K562 (cell line): ENCODE results near the gene DNAJB2. TPM values are rescaled to one million over a fixed set of nuclear protein-coding genes. Genes with fewer than 3 reads are reported as not detected.
A peak's percentile ranks its signal among the peaks of the same experiment; 100 is the strongest.

Experiments
- CBFA2T3 ChIP-seq: fragments of 450-650 bp; IDR thresholded peaks from 2 replicates; pipeline ENCODE4 v1.6.1; 2017
- CCNT2 ChIP-seq: IDR thresholded peaks from 2 replicates; pipeline ENCODE4 v1.6.1; 2011; ENCODE audit warnings: borderline replicate concordance, low read depth, mild to moderate bottlenecking, moderate library complexity, mixed read lengths, low read length; ENCODE audit not compliant: insufficient read length; ENCODE audit errors: extremely low read depth
- DPF2 ChIP-seq: fragments of 450-650 bp; IDR thresholded peaks from 2 replicates; pipeline ENCODE4 v1.6.1; 2016
- ETV5 ChIP-seq: sonication (generic); formaldehyde crosslinking; IDR thresholded peaks from 2 replicates; pipeline ENCODE4 v1.4.0; 2020; ENCODE audit warnings: low read depth, mild to moderate bottlenecking, missing genetic modification reagents
- FUS ChIP-seq: fragments of 200-400 bp; formaldehyde crosslinking; optimal IDR thresholded peaks from 2 replicates; pipeline ENCODE3; 2017; ENCODE audit warnings: low read depth, low read length
- GATAD2A ChIP-seq: fragments of 450-650 bp; IDR thresholded peaks from 2 replicates; pipeline ENCODE4 v1.6.1; 2017
- HIVEP1 ChIP-seq: fragments of 250-450 bp; sonication (Bioruptor Pico); IDR thresholded peaks from 2 replicates; pipeline ENCODE4 v1.4.0; 2020; ENCODE audit warnings: mild to moderate bottlenecking
- HMGN3 ChIP-seq: IDR thresholded peaks from 2 replicates; pipeline ENCODE4 v1.6.1; 2011; ENCODE audit warnings: borderline replicate concordance, low read depth, mild to moderate bottlenecking, mixed read lengths, low read length; ENCODE audit not compliant: insufficient read length; ENCODE audit errors: extremely low read depth
- POLR2AphosphoS5 ChIP-seq: IDR thresholded peaks from 2 replicates; pipeline ENCODE4 v1.6.1; 2011; ENCODE audit warnings: mild to moderate bottlenecking, low read depth, low read length, moderate library complexity; ENCODE audit not compliant: control insufficient read depth, insufficient read depth
- POLR2B ChIP-seq: fragments of 450-650 bp; IDR thresholded peaks from 2 replicates; pipeline ENCODE4 v1.6.1; 2018; ENCODE audit warnings: low read depth; ENCODE audit not compliant: partially characterized antibody
- RBFOX2 ChIP-seq: fragments of 200-400 bp; formaldehyde crosslinking; IDR thresholded peaks from 2 replicates; pipeline ENCODE4 v1.6.1; 2017; ENCODE audit warnings: low read depth, mild to moderate bottlenecking, low read length, moderate library complexity
- SRSF7 ChIP-seq: fragments of 200-400 bp; formaldehyde crosslinking; optimal IDR thresholded peaks from 2 replicates; pipeline ENCODE3; 2017; ENCODE audit warnings: mild to moderate bottlenecking, low read depth, low read length
- YY1 ChIP-seq, 3 experiments: IDR thresholded peaks; 2 replicates each; pipeline ENCODE4 v1.6.1; 2011; ENCODE audit warnings: low read length in 2 of 3, mild to moderate bottlenecking in 2 of 3, moderate library complexity in 2 of 3, borderline replicate concordance in 1 of 3, control low read depth in 1 of 3, low read depth in 1 of 3; ENCODE audit not compliant: insufficient read depth in 3 of 3, insufficient replicate concordance in 2 of 3, control insufficient read depth in 1 of 3, insufficient read length in 1 of 3; ENCODE audit errors: extremely low read depth in 1 of 3
- ZFP36 ChIP-seq: fragments of 150-350 bp; IDR thresholded peaks from 2 replicates; pipeline ENCODE4 v1.6.1; 2018; ENCODE audit warnings: low read length, low read depth; ENCODE audit not compliant: partially characterized antibody
- ZNF175 ChIP-seq: fragments of 200-800 bp; sonication (Bioruptor generic); IDR thresholded peaks from 2 replicates; pipeline ENCODE4 v1.6.1; 2016; ENCODE audit warnings: low read depth, mild to moderate bottlenecking, missing genetic modification characterization, missing compliant biosample characterization
- ZNF639 ChIP-seq, 2 experiments: fragments of 200-800 bp in 1 of 2; sonication (Bioruptor generic) in 1 of 2; sonication (generic) in 1 of 2; formaldehyde crosslinking in 1 of 2; IDR thresholded peaks in 1 of 2; conservative IDR thresholded peaks in 1 of 2; 2 replicates each; pipeline versions ENCODE4 v1.5.0 to v1.6.1; 2016 to 2020; ENCODE audit warnings: missing compliant biosample characterization in 1 of 2, missing genetic modification characterization in 1 of 2, missing genetic modification reagents in 1 of 2
- polyA plus RNA-seq, 8 experiments: library from polyadenylated mRNA; depleted of rRNA in 4 of 8; stranded (reverse) in 5 of 8; unstranded in 3 of 8; fragments of >200 nt; fragmentation: Nextera tagmentation in 2 of 8; fragmentation: Illumina TruSeq in 1 of 8; extraction: Ambion mirVana in 2 of 8; extraction: Trizol in 1 of 8; gene quantifications; 2 replicates each; pipeline versions ENCODE4 v1.2.1 to v1.2.3, GENCODE V29; 2011 to 2014; ENCODE audit warnings: inconsistent platforms in 1 of 8, missing spikeins in 1 of 8
- total RNA-seq, 7 experiments: library from RNA; depleted of rRNA in 6 of 7; stranded (reverse); fragments of >200 nt in 6 of 7; fragmentation: Illumina TruSeq in 2 of 7; extraction: Trizol in 2 of 7; gene quantifications; 2 replicates each; pipeline versions ENCODE4 v1.2.1 to v1.2.3, GENCODE V29; 2011 to 2021; ENCODE audit warnings: low replicate concordance in 1 of 7
- TF ChIP-seq, protein P1 (sequence below): fragments of 250-450 bp; sonication (Bioruptor Pico); IDR thresholded peaks from 2 replicates; pipeline ENCODE4 v1.5.0; 2021; ENCODE audit warnings: mild to moderate bottlenecking, moderate library complexity
- TF ChIP-seq, protein P2 (sequence below): sonication (generic); formaldehyde crosslinking; IDR thresholded peaks from 2 replicates; pipeline ENCODE4 v1.8.1; 2023; ENCODE audit warnings: mild to moderate bottlenecking, missing genetic modification reagents

DNAJB2 gene
- total and polyA plus RNA-seq, 9 of the 15 experiments (the other 6 are each of a cell fraction or from before 2014, with no cell fraction given): 0.08 to 3.0 (median 2.2) TPM; not detected in 1

DNA sequence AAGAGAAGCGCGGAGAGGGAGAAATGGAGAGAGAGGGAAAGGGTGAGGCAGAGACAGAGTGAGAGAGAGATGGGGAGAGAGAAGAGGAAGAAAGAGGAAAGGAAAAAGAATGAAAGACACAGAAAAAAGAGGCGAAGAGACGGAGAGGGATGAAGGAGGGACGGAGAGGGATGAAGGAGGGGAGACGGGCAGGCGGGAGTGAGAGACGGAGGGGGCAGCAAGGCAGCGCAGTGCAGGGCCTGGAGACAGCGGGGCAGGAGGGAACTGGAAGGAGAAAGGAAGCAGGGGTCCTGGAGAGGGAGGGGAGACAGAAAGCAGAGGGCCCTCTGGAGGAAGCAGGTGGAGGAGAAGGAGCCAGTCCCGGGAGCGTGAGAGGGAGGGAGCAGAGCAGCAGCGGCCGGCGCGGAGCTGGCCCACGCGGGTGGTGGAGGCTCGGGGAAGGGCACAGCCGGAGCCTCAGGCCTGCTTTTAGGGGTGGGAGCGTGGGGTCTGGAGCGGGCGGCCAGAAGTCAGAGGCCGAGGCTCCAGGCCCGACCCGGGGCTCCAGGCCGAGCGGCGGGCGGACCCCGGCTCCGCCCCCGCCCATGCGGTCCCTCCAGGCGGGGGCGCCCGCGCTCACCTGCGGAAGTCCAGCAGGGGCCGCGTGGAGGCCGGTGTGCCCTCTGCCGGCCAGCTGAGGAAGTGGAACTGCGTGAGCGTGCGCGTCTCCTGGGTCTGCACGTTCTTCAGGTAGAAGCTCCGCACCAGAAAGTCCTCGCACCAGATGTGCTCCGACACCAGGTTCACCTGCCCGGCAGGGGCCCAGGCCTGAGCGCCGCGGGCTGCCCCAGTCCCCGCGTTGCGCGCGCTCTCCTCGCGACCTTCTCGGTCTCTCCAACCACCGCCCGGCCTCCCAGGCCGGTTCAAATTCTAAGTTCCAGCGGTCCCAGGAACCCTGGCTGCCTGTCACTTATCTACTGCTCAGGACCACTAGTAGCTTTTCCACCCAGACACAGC, 15.5 kb downstream of the DNAJB2 start (continued):
- TF ChIP-seq FUS: peak; percentile 63
- 0 out of 4 replicates have a peak, but pooled peaks of 1 of the 2 experiments have one; percentile 26 for TF ChIP-seq ZNF639 (CRISPR knock-in tag; conservative IDR thresholded peaks at IDR 0.05 in 1 of 2, IDR thresholded peaks at IDR 0.05 in 1 of 2)
- peak; percentile 43 for TF ChIP-seq HMGN3
- 0 out of 2 replicates have a peak, but pooled peaks have one; percentile 28 for TF ChIP-seq POLR2AphosphoS5
- peak; percentile 84 for TF ChIP-seq RBFOX2
- peak; percentile 69; the same call in 1 of the 2 replicates for TF ChIP-seq ETV5 (CRISPR knock-in tag)
- no peak for TF ChIP-seq SRSF7
- peak; percentile 11 for TF ChIP-seq CBFA2T3
- peak; percentile 38 for TF ChIP-seq POLR2B
- peak in 2 of 3 experiments; percentile 27 to 29 for TF ChIP-seq YY1 (IDR thresholded peaks at IDR 0.05; ENCODE audit: borderline replicate concordance in 1 of 3, control insufficient read depth in 1 of 3, extremely low read depth in 1 of 3, insufficient read depth in 3 of 3, insufficient read length in 1 of 3, insufficient replicate concordance in 2 of 3, low read depth in 1 of 3, low read length in 2 of 3)
- 0 out of 2 replicates have a peak, but pooled peaks have one; percentile 31 for TF ChIP-seq ZNF175 (CRISPR knock-in tag)
- TF ChIP-seq CCNT2: peak; percentile 89
- 0 out of 2 replicates have a peak, but pooled peaks have one; percentile 32 for TF ChIP-seq GATAD2A
- TF ChIP-seq, protein P1, sequence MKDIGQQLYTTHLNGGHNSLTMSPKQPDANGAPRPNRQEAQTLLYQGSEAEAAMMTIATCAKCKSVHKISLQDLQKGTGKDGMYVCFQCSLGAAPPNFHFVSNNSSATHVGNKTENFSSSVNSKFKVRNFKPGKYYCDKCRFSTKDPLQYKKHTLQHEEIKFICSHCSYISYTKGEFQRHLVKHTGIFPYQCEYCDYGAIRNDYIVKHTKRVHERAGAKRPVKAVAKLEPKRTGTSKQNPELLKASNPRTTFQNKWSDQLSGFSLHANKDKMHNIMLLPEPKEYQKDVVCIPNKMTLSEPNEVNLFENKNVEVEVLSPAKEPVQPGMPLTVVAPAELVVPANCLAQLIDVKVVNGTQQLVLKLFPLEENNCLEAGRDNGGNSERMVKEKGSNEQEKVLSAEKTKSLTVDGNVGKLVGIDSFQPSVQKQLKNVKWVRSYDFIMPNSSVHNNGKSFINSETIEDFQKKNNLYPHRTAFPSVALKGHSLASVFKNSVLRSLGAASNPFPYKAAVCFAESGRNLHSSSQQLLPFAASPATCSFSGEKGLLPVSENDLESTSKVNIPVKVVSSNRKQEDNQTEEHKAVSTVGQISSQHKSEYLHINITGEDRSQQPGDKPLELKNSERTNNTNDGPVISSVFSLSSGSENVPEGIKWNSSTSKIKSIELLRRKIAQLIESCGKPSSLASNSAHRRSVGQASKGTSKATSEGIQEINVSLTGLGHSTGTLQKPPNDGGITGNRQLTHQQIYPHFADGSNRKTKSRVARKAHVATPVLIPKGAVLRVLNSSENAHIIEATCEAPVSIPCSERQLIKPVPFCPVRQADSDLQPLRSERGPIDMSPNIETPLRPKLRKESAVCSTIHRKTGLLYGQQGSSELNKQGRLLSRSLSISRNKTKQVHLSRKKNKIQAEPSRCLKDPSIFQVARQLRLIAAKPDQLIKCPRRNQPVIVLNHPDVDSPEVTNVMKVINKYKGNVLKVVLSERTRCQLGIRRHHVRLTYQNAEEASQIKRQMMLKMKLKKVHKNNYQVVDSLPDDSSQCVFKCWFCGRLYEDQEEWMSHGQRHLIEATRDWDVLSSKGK (CRISPR knock-in tag): no peak
- TF ChIP-seq ZFP36: no peak
- peak; percentile 22; the same call in 1 of the 2 replicates for TF ChIP-seq DPF2
- TF ChIP-seq, protein P2, sequence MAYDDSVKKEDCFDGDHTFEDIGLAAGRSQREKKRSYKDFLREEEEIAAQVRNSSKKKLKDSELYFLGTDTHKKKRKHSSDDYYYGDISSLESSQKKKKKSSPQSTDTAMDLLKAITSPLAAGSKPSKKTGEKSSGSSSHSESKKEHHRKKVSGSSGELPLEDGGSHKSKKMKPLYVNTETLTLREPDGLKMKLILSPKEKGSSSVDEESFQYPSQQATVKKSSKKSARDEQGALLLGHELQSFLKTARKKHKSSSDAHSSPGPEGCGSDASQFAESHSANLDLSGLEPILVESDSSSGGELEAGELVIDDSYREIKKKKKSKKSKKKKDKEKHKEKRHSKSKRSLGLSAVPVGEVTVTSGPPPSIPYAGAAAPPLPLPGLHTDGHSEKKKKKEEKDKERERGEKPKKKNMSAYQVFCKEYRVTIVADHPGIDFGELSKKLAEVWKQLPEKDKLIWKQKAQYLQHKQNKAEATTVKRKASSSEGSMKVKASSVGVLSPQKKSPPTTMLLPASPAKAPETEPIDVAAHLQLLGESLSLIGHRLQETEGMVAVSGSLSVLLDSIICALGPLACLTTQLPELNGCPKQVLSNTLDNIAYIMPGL (CRISPR knock-in tag): peak; percentile 91
- TF ChIP-seq HIVEP1 (CRISPR knock-in tag): no peak
